AG04449 (cell line): ENCODE data around the gene FCRLB.

ENCODE experiments used
- CTCF ChIA-PET: fragments of 350-600 bp; formaldehyde crosslinking; extraction: SDS; loops from one replicate; lab custom pipeline; 2021; ENCODE audit warnings: antibody characterized with exemption; lab: Yijun Ruan, JAX
- POLR2A ChIA-PET: fragments of 400-600, 350-600 bp; formaldehyde crosslinking; extraction: SDS; loops from one replicate; lab custom pipeline; 2020; ENCODE audit warnings: antibody characterized with exemption, inconsistent platforms; lab: Yijun Ruan, JAX
- DNase-seq: peaks from one replicate; pipeline ENCODE4 v3.0.0-alpha.2; 2010; ENCODE audit warnings: low read depth, low spot score
- H3K4me3 ChIP-seq: 2 replicates; pipeline ENCODE4 v1.5.1; 2011; ENCODE audit warnings: low read depth, mild to moderate bottlenecking, control low read depth, low read length
- TF ChIP-seq, protein P1 (sequence below): IDR thresholded peaks from one replicate; pipeline ENCODE4 v1.5.1; 2011; ENCODE audit warnings: mild to moderate bottlenecking, moderate library complexity, low read length, control low read depth, inconsistent platforms; ENCODE audit not compliant: insufficient read depth; ENCODE audit errors: missing control alignments

FCRLB gene

DNA sequence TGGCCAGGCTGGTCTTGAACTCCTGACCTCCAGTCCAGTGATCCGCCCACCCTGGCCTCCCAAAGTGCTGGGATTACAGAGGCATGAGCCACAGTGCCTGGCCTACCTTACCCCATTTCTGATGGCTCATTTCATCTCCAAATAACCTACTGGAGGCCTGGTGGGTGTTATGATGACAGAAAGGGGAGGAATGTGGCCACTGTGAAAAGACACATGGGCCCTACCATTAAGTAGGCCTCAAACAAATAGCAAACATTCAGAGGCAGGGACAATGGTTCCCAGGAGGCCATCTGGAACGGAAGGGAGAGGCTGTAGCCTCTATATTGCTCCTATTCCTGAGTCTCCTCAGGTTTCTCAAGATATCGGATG lies 15.2 kb upstream of the FCRLB start:
- no peak overlapping the region for H3K4me3 ChIP-seq

DNA sequence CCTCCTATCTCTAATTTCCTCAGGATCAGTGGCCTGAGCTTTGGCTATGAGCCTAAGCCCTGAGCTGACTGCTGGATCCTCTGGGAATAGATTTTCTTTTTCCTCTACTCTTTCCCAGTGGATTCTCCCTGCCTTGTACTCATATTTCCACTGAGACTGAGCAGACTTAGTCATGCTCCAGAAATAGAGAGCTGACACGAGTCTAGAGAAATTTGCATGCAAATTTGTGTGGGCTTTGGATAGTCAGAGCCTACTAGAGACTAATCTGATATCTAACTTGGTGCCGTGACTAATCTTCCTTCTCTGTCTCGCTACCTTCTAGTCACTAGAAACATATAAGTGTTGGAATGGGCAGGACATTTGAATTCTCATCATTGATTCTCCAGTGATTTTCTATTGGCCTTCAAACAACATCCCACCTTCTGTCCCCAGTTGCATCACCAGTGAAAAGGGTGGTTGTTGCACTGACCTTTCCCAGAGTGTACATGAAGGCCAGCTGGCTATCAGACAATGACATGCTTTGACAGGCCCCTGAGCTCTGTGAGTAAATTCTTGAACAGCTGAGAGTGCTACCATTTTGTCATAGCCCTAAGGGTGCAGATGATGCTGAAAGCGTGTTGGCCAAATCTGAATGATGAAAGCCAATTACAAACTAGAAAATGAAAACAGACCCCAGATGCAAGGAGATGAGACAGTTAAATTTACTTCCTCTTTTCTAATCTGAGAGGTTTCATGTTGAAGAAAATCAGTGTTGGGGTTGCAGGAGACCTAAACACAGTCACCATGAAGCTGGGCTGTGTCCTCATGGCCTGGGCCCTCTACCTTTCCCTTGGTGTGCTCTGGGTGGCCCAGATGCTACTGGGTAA lies 14.6 kb upstream of the FCRLB start, which contains the start of gene FCRLA:
TSS of gene FCRLA (plus strand) at position 748 of the 866 bp plus-strand sequence. CDS start at position 784, 36 bp downstream.
- CTCF ChIA-PET, result interaction anchor here (1.4 to 1.7 kb wide), 4 partner anchors 20 to 219 kb away, joined by 3 to 5 read pairs (median 4); no protein-coding TSS in a partner anchor
- H3K4me3 ChIP-seq, result no peak within 1 kb of the TSS
- TF ChIP-seq, protein P1, sequence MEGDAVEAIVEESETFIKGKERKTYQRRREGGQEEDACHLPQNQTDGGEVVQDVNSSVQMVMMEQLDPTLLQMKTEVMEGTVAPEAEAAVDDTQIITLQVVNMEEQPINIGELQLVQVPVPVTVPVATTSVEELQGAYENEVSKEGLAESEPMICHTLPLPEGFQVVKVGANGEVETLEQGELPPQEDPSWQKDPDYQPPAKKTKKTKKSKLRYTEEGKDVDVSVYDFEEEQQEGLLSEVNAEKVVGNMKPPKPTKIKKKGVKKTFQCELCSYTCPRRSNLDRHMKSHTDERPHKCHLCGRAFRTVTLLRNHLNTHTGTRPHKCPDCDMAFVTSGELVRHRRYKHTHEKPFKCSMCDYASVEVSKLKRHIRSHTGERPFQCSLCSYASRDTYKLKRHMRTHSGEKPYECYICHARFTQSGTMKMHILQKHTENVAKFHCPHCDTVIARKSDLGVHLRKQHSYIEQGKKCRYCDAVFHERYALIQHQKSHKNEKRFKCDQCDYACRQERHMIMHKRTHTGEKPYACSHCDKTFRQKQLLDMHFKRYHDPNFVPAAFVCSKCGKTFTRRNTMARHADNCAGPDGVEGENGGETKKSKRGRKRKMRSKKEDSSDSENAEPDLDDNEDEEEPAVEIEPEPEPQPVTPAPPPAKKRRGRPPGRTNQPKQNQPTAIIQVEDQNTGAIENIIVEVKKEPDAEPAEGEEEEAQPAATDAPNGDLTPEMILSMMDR, result no peak
- POLR2A ChIA-PET, result interaction anchor here (1.2 to 1.4 kb wide), 2 partner anchors 16 to 20 kb away, joined by 4 read pairs; no protein-coding TSS in a partner anchor
- DNase-seq, result peak; percentile 81

More for the DNA sequence above, 15.2 kb upstream of the FCRLB start:
- POLR2A ChIA-PET, result interaction anchor here (1.2 to 1.4 kb wide), 2 partner anchors 16 to 21 kb away, joined by 4 read pairs; no protein-coding TSS in a partner anchor
- CTCF ChIA-PET, result interaction anchor here (1.7 kb wide), 1 partner anchor 20 kb away, joined by 5 read pairs; no protein-coding TSS in a partner anchor
- TF ChIP-seq, protein P1, result no peak
- DNase-seq, result no peak

DNA sequence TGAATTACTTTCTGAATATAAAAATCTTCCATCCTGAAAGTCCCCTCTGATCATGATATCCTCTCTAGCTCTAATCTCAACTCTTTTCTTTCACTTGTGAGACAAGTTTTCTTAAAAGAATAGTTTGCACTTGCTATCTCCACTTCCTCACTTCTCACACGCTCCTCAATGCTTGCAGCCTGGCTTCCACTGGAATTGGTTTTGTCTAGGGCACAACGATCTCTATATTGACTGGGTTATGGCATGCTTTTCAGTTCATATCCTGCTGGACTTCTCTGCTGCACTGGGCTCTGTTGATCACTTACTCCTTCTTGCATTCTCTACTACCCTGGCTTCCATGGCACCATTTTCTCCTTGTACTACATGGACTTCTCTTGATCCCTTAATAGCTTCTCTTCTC lies 13.8 kb upstream of the FCRLB start:
- TF ChIP-seq, protein P1, result no peak
- ChIA-PET POLR2A (no interaction called here), CTCF (interaction anchor here (1.4 to 1.7 kb wide), 4 partner anchors 19 to 220 kb away, joined by 3 to 5 read pairs (median 4); no protein-coding TSS in a partner anchor)
- no peak for DNase-seq
- no peak overlapping the region for H3K4me3 ChIP-seq

DNA sequence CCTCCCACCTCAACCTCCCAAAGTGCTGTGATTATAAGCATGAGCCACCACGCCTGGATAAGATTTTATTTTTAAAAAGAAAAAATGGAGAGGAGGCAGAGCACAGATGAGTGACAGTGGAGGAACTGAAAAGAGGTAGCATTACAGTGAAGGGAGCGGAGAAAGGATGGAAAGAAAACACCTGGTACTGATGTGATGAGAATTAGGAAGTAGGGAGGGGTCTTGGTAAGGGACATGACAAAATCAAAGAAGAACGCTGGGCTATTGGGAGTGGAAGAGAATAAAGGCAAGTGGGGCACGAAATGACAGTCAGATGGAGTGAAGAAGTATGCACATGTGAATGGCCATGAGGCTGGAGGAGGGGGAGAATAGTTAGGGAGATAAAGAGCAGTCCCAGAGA lies 12.0 kb upstream of the FCRLB start:
- no peak for DNase-seq
- TF ChIP-seq, protein P1, result no peak
- ChIA-PET CTCF (interaction anchor here (1.7 to 2.5 kb wide), 2 partner anchors 17 to 29 kb away, joined by 7 to 11 read pairs; no protein-coding TSS in a partner anchor), POLR2A (no interaction called here)
- H3K4me3 ChIP-seq, result no peak overlapping the region

DNA sequence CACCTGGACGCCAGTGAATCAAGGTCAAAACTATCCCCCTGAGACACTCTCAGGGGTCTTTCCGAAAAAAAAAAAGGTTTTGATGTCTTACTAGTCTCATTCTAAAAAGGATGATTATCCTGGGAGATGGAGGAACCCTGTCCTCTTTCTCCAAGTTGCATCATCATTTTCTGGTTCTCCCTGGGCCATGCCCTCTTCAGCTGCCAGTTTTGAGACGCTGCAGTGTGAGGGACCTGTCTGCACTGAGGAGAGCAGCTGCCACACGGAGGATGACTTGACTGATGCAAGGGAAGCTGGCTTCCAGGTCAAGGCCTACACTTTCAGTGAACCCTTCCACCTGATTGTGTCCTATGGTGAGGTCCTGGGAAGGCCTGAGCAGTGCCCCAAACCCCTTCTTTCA lies 10.8 kb upstream of the FCRLB start:
- POLR2A ChIA-PET, result no interaction called here
- TF ChIP-seq, protein P1, result no peak
- H3K4me3 ChIP-seq, result no peak overlapping the region
- DNase-seq, result no peak
- CTCF ChIA-PET, result interaction anchor here (1.7 to 2.5 kb wide), 2 partner anchors 16 to 28 kb away, joined by 7 to 11 read pairs; no protein-coding TSS in a partner anchor
